Measurements from ENCODE around the gene GSTM2.

DNA sequence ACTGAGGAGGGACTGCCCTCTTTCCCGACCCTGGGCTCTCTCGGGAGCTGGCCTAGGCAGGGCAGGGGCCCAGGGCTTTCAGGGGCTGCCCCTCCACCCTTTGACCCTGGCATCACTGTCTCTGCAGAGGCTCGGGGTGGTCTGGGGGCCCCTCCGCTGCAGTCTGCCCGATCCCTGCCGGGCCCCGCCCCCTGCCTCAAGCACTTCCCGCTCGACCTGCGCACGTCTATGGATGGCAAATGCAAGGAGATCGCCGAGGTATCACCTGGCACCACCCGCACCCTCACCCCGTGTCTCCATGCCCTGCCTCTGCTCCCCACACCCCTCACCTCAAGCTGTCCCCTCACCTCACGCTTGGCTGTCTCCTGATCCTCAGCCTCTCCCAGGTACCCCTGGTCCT is 42.7 kb upstream of the GSTM2 start:
- TF ChIP-seq, protein P1, sequence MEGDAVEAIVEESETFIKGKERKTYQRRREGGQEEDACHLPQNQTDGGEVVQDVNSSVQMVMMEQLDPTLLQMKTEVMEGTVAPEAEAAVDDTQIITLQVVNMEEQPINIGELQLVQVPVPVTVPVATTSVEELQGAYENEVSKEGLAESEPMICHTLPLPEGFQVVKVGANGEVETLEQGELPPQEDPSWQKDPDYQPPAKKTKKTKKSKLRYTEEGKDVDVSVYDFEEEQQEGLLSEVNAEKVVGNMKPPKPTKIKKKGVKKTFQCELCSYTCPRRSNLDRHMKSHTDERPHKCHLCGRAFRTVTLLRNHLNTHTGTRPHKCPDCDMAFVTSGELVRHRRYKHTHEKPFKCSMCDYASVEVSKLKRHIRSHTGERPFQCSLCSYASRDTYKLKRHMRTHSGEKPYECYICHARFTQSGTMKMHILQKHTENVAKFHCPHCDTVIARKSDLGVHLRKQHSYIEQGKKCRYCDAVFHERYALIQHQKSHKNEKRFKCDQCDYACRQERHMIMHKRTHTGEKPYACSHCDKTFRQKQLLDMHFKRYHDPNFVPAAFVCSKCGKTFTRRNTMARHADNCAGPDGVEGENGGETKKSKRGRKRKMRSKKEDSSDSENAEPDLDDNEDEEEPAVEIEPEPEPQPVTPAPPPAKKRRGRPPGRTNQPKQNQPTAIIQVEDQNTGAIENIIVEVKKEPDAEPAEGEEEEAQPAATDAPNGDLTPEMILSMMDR (IDR thresholded peaks at IDR 0.05) = no peak
- no peak for TF ChIP-seq POLR2A (IDR thresholded peaks at IDR 0.05)
